ENCODE measurements around the gene PCP4L1.

GRCh38 chr1:161242313-161242712, 16.2 kb upstream of the PCP4L1 start:
- TF ChIP-seq CTCF (conservative IDR thresholded peaks at IDR 0.05) (no peak), EZH2 (IDR thresholded peaks at IDR 0.05; ENCODE audit: low read depth) (no peak)

Measured in PC-9 (cell line).